Kidney epithelial cell (primary cell): Measurements from ENCODE around the gene WNT4. TPM values are rescaled to one million over a fixed set of nuclear protein-coding genes. Genes with fewer than 3 reads are reported as not detected.

Experiments
- DNase-seq: peaks from one replicate; pipeline ENCODE4 v3.0.0-alpha.2; 2010; ENCODE audit warnings: low read depth
- H3K27me3 ChIP-seq: 2 replicates; pipeline ENCODE4 v1.6.0; 2011; ENCODE audit warnings: low read length; ENCODE audit not compliant: control insufficient read depth, insufficient read depth
- H3K36me3 ChIP-seq: 2 replicates; pipeline ENCODE4 v1.5.1; 2011; ENCODE audit warnings: low read length; ENCODE audit not compliant: control insufficient read depth, insufficient read depth
- H3K4me3 ChIP-seq: 2 replicates; pipeline ENCODE4 v1.5.1; 2011; ENCODE audit warnings: low read depth, mild to moderate bottlenecking, control low read depth, low read length
- CTCF ChIP-seq: IDR thresholded peaks from 2 replicates; pipeline ENCODE4 v1.5.1; 2011; ENCODE audit warnings: mild to moderate bottlenecking, moderate library complexity, low read length, control low read depth, inconsistent platforms; ENCODE audit not compliant: insufficient read depth, poor library complexity, severe bottlenecking
- total RNA-seq: library from RNA; depleted of rRNA; stranded (reverse); fragments of >200 nt; gene quantifications from 2 replicates; pipeline ENCODE4 v1.2.3, GENCODE V29; 2015

WNT4 gene
- total RNA-seq, 1 donor from 2014 or later: 0.58 TPM

- no peak overlapping the region for H3K4me3 ChIP-seq
- no peak for DNase-seq
- TF ChIP-seq CTCF: no peak
- H3K27me3 ChIP-seq: peaks cover 10% of the 10 kb centered on the region
- no peaks in the 10 kb centered on the region for H3K36me3 ChIP-seq
Measured at GRCh38 chr1:22163137-22163536, 20.2 kb upstream of the WNT4 start.

GRCh38 chr1:22159891-22160290 is 17.0 kb upstream of the WNT4 start:
- Histone ChIP-seq H3K36me3 (no peaks in the 10 kb centered on the region), H3K4me3 (no peak overlapping the region), H3K27me3 (peaks cover 14% of the 10 kb centered on the region)
- DNase-seq: no peak
- TF ChIP-seq CTCF: no peak

- TF ChIP-seq CTCF: no peak
- Histone ChIP-seq H3K4me3 (no peak overlapping the region), H3K27me3 (peaks cover 15% of the 10 kb centered on the region), H3K36me3 (no peaks in the 10 kb centered on the region)
- DNase-seq: no peak
Measured at GRCh38 chr1:22158654-22159053, 15.8 kb upstream of the WNT4 start.

GRCh38 chr1:22157359-22157966 is 14.6 kb upstream of the WNT4 start:
- no peaks in the 10 kb centered on the region for H3K36me3 ChIP-seq
- H3K27me3 ChIP-seq: peaks cover 14% of the 10 kb centered on the region
- H3K4me3 ChIP-seq: no peak overlapping the region
- TF ChIP-seq CTCF: no peak
- no peak for DNase-seq

- no peak for TF ChIP-seq CTCF
- no peak overlapping the region for H3K4me3 ChIP-seq
- peaks cover 12% of the 10 kb centered on the region for H3K27me3 ChIP-seq
Measured at GRCh38 chr1:22155517-22155916, 12.6 kb upstream of the WNT4 start.

GRCh38 chr1:22154626-22155025 is 11.7 kb upstream of the WNT4 start:
- no peak for TF ChIP-seq CTCF
- no peak overlapping the region for H3K4me3 ChIP-seq
- H3K27me3 ChIP-seq: peaks cover 10% of the 10 kb centered on the region
- H3K36me3 ChIP-seq: no peaks in the 10 kb centered on the region
- DNase-seq: no peak

More at GRCh38 chr1:22155517-22155916, 12.6 kb upstream of the WNT4 start:
- H3K36me3 ChIP-seq: no peaks in the 10 kb centered on the region
- no peak for DNase-seq
